Measurements from ENCODE around the gene CNDP2. TPM values are rescaled to one million over a fixed set of nuclear protein-coding genes. Genes with fewer than 3 reads are reported as not detected.

The CNDP2 gene
- total RNA-seq, 1 donor from 2014 or later: 67.4 TPM

- TF ChIP-seq, protein P1, sequence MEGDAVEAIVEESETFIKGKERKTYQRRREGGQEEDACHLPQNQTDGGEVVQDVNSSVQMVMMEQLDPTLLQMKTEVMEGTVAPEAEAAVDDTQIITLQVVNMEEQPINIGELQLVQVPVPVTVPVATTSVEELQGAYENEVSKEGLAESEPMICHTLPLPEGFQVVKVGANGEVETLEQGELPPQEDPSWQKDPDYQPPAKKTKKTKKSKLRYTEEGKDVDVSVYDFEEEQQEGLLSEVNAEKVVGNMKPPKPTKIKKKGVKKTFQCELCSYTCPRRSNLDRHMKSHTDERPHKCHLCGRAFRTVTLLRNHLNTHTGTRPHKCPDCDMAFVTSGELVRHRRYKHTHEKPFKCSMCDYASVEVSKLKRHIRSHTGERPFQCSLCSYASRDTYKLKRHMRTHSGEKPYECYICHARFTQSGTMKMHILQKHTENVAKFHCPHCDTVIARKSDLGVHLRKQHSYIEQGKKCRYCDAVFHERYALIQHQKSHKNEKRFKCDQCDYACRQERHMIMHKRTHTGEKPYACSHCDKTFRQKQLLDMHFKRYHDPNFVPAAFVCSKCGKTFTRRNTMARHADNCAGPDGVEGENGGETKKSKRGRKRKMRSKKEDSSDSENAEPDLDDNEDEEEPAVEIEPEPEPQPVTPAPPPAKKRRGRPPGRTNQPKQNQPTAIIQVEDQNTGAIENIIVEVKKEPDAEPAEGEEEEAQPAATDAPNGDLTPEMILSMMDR (IDR thresholded peaks at IDR 0.05; ENCODE audit: insufficient read depth, low read length, severe bottlenecking): no peak
- DNase-seq (ENCODE audit: low read depth) (no peak), FAIRE-seq (no peak)
- H3K36me3 ChIP-seq (ENCODE audit: control insufficient read depth, insufficient read depth, low read length): peaks cover 49% of the 10 kb centered on the region
- no peaks in the 10 kb centered on the region for H3K27me3 ChIP-seq (ENCODE audit: control insufficient read depth, insufficient read depth, low read length)
- H3K4me3 ChIP-seq (ENCODE audit: low read depth, low read length): no peak overlapping the region
Measured at GRCh38 chr18:74516271-74517235, 20.4 kb downstream of the CNDP2 start.

- FAIRE-seq: no peak
- H3K27me3 ChIP-seq (ENCODE audit: control insufficient read depth, insufficient read depth, low read length): no peaks in the 10 kb centered on the region
- DNase-seq (ENCODE audit: low read depth): no peak
- TF ChIP-seq, protein P1 (IDR thresholded peaks at IDR 0.05; ENCODE audit: insufficient read depth, low read length, severe bottlenecking): no peak
- H3K4me3 ChIP-seq (ENCODE audit: low read depth, low read length): no peak overlapping the region
- H3K36me3 ChIP-seq (ENCODE audit: control insufficient read depth, insufficient read depth, low read length): peaks cover 44% of the 10 kb centered on the region
Measured at GRCh38 chr18:74517236-74517630, 21.1 kb downstream of the CNDP2 start.

GRCh38 chr18:74518456-74519295, 22.5 kb downstream of the CNDP2 start:
- H3K27me3 ChIP-seq (ENCODE audit: control insufficient read depth, insufficient read depth, low read length): no peaks in the 10 kb centered on the region
- H3K4me3 ChIP-seq (ENCODE audit: low read depth, low read length): no peak overlapping the region
- no peak for FAIRE-seq
- TF ChIP-seq, protein P1 (IDR thresholded peaks at IDR 0.05; ENCODE audit: insufficient read depth, low read length, severe bottlenecking): no peak
- peaks cover 39% of the 10 kb centered on the region for H3K36me3 ChIP-seq (ENCODE audit: control insufficient read depth, insufficient read depth, low read length)
- no peak for DNase-seq (ENCODE audit: low read depth)

DNA sequence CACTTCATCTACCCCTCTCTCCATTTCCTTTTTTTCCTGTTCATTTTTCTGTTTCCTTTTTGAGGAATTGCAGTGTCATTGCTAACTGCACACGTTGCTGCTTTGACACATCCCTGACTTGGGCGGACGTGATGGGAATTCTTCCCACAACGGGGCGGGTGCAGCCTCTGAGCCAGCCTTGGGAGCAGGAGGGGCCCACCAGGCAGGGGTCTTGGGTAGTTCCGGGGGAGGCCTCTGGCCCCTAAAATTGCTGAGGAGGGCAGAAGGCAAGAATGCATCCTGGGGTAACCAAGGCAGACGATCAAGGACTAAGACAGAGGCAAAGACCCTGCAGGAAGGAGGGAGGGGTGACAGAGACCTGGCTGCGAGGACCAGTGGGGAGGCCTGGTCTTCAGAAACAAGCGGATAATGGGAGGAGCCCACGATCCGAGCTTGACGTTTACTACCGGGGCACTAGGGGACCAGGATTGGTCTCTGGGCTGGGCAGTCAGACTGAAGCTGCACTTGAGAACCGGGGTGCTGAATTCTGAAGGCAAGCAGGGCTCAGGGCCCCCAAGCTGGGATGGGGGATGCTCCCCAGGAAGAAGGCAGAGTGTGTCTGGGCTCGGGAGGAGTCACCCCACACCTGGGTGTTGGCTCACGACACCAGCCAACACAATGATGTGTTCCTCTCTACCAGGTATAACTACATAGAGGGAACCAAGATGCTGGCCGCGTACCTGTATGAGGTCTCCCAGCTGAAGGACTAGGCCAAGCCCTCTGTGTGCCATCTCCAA, 23.3 kb downstream of the CNDP2 start:
- FAIRE-seq (no peak), DNase-seq (ENCODE audit: low read depth) (no peak)
- Histone ChIP-seq H3K27me3 (ENCODE audit: control insufficient read depth, insufficient read depth, low read length) (no peaks in the 10 kb centered on the region), H3K36me3 (ENCODE audit: control insufficient read depth, insufficient read depth, low read length) (peaks cover 37% of the 10 kb centered on the region), H3K4me3 (ENCODE audit: low read depth, low read length) (no peak overlapping the region)
- TF ChIP-seq, protein P1 (IDR thresholded peaks at IDR 0.05; ENCODE audit: insufficient read depth, low read length, severe bottlenecking): no peak

DNA sequence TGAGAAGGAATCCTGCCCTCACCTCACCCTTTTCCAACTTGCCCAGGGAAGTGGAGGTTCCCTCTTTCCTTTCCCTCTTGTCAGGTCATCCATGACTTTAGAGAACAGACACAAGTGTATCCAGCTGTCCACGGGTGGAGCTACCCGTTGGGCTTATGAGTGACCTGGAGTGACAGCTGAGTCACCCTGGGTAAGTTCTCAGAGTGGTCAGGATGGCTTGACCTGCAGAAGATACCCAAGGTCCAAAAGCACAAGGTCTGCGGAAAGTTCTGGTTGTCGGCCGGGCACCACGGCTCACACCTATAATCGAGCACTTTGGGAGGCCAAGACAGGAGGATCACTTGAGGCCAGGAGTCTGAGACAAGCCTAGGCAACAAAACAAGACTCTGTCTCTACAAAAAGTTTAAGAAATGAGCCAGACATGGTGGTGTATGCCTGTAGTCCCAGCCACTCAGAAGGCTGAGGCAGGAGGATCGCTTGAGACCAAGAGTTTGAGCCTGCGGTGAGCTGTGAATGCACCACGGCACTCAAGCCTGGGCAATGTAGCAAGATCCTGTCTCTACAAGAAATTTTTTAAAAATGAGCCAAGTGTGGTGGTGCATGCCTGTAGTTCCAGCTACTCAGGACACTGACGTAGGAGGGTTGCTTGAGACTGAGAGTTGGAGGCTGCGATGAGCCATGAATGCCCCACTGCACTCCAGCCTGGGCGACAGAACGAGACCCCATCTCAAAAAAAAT, 24.1 kb downstream of the CNDP2 start:
- TF ChIP-seq, protein P1 (IDR thresholded peaks at IDR 0.05; ENCODE audit: insufficient read depth, low read length, severe bottlenecking): no peak
- FAIRE-seq (no peak), DNase-seq (ENCODE audit: low read depth) (no peak)
- Histone ChIP-seq H3K36me3 (ENCODE audit: control insufficient read depth, insufficient read depth, low read length) (peaks cover 35% of the 10 kb centered on the region), H3K27me3 (ENCODE audit: control insufficient read depth, insufficient read depth, low read length) (no peaks in the 10 kb centered on the region), H3K4me3 (ENCODE audit: low read depth, low read length) (no peak overlapping the region)
